GM12878 (cell line): ENCODE data around the gene FAM184B.
"Not testable (repeated sequence)": the region's sequence is repeated elsewhere in the genome, so short reads cannot be mapped to it uniquely, and the experiment has no call there.

Experiments used
- ATF3 ChIP-seq: IDR thresholded peaks from 2 replicates; pipeline ENCODE4 v1.6.1; 2011; ENCODE audit warnings: low read depth, mild to moderate bottlenecking, low read length, moderate library complexity, borderline replicate concordance; ENCODE audit errors: extremely low read depth
- ATF7 ChIP-seq: fragments of 450-650 bp; IDR thresholded peaks from 2 replicates; pipeline ENCODE4 v1.6.1; 2016; ENCODE audit warnings: low read depth, mild to moderate bottlenecking
- EZH2 ChIP-seq: IDR thresholded peaks from 2 replicates; pipeline ENCODE4 v1.6.1; 2012; ENCODE audit warnings: low read depth, mild to moderate bottlenecking, control low read depth, inconsistent platforms, low read length, borderline replicate concordance; ENCODE audit not compliant: control insufficient read depth
- HDAC6 ChIP-seq: fragments of 200-600 bp; sonication (generic); IDR thresholded peaks from one replicate; pipeline ENCODE4 v1.8.0; 2017; ENCODE audit warnings: antibody characterized with exemption; ENCODE audit not compliant: unreplicated experiment
- KAT2A ChIP-seq: conservative IDR thresholded peaks from 2 replicates; pipeline ENCODE4 v1.6.1; 2011; ENCODE audit warnings: low read depth, low read length; ENCODE audit not compliant: control insufficient read depth
- MEF2A ChIP-seq: IDR thresholded peaks from 2 replicates; pipeline ENCODE4 v1.6.1; 2011; ENCODE audit warnings: low read depth, mild to moderate bottlenecking, low read length, moderate library complexity; ENCODE audit not compliant: insufficient read depth
- NFYB ChIP-seq: IDR thresholded peaks from 2 replicates; pipeline ENCODE4 v1.6.1; 2011; ENCODE audit warnings: low read depth, mild to moderate bottlenecking, low read length, improper control_type of control experiment, moderate library complexity; ENCODE audit not compliant: insufficient read depth
- NRF1 ChIP-seq: conservative IDR thresholded peaks from 2 replicates; pipeline ENCODE4 v1.6.1; 2011; ENCODE audit warnings: mild to moderate bottlenecking, low read depth, low read length, improper control_type of control experiment
- POU2F2 ChIP-seq: IDR thresholded peaks from 3 replicates; pipeline ENCODE4 v1.6.1; 2011; ENCODE audit warnings: low read depth, mild to moderate bottlenecking, low read length, borderline replicate concordance
- SIN3A ChIP-seq: IDR thresholded peaks from 2 replicates; pipeline ENCODE4 v1.6.1; 2012; ENCODE audit warnings: low read depth, low read length, improper control_type of control experiment
- TF ChIP-seq, protein P1 (sequence below), 3 experiments: IDR thresholded peaks in 2 of 3; conservative IDR thresholded peaks in 1 of 3; 2 replicates each; pipeline ENCODE4 v1.5.1; 2011; ENCODE audit warnings: low read depth in 3 of 3, low read length in 3 of 3, mild to moderate bottlenecking in 3 of 3, control low read depth in 2 of 3, moderate library complexity in 2 of 3, inconsistent platforms in 1 of 3, mixed read lengths in 1 of 3; ENCODE audit not compliant: control insufficient read depth in 2 of 3, insufficient read depth in 1 of 3; ENCODE audit errors: extremely low read depth in 1 of 3
- TF ChIP-seq, protein P2 (sequence below): IDR thresholded peaks from 2 replicates; pipeline ENCODE4 v1.6.1; 2012; ENCODE audit warnings: mild to moderate bottlenecking, low read depth, low read length
- TF ChIP-seq, protein P3 (sequence below): IDR thresholded peaks from 2 replicates; pipeline ENCODE4 v1.6.1; 2011; ENCODE audit warnings: borderline replicate concordance, low read depth, mild to moderate bottlenecking, moderate library complexity, mixed read lengths, low read length; ENCODE audit not compliant: insufficient read depth; ENCODE audit errors: extremely low read length

GRCh38 chr4:17684648-17685047, 96.8 kb downstream of the FAM184B start:
- not testable (repeated sequence) for TF ChIP-seq HDAC6, POU2F2, ATF3, NFYB, NRF1, ATF7, SIN3A, KAT2A, EZH2, MEF2A
- TF ChIP-seq, protein P1, sequence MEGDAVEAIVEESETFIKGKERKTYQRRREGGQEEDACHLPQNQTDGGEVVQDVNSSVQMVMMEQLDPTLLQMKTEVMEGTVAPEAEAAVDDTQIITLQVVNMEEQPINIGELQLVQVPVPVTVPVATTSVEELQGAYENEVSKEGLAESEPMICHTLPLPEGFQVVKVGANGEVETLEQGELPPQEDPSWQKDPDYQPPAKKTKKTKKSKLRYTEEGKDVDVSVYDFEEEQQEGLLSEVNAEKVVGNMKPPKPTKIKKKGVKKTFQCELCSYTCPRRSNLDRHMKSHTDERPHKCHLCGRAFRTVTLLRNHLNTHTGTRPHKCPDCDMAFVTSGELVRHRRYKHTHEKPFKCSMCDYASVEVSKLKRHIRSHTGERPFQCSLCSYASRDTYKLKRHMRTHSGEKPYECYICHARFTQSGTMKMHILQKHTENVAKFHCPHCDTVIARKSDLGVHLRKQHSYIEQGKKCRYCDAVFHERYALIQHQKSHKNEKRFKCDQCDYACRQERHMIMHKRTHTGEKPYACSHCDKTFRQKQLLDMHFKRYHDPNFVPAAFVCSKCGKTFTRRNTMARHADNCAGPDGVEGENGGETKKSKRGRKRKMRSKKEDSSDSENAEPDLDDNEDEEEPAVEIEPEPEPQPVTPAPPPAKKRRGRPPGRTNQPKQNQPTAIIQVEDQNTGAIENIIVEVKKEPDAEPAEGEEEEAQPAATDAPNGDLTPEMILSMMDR (IDR thresholded peaks at IDR 0.05 in 2 of 3, conservative IDR thresholded peaks at IDR 0.05 in 1 of 3; ENCODE audit: control insufficient read depth in 2 of 3, extremely low read depth in 1 of 3, insufficient read depth in 1 of 3, low read depth in 3 of 3, low read length in 3 of 3), result not testable (repeated sequence)
- TF ChIP-seq, protein P2, sequence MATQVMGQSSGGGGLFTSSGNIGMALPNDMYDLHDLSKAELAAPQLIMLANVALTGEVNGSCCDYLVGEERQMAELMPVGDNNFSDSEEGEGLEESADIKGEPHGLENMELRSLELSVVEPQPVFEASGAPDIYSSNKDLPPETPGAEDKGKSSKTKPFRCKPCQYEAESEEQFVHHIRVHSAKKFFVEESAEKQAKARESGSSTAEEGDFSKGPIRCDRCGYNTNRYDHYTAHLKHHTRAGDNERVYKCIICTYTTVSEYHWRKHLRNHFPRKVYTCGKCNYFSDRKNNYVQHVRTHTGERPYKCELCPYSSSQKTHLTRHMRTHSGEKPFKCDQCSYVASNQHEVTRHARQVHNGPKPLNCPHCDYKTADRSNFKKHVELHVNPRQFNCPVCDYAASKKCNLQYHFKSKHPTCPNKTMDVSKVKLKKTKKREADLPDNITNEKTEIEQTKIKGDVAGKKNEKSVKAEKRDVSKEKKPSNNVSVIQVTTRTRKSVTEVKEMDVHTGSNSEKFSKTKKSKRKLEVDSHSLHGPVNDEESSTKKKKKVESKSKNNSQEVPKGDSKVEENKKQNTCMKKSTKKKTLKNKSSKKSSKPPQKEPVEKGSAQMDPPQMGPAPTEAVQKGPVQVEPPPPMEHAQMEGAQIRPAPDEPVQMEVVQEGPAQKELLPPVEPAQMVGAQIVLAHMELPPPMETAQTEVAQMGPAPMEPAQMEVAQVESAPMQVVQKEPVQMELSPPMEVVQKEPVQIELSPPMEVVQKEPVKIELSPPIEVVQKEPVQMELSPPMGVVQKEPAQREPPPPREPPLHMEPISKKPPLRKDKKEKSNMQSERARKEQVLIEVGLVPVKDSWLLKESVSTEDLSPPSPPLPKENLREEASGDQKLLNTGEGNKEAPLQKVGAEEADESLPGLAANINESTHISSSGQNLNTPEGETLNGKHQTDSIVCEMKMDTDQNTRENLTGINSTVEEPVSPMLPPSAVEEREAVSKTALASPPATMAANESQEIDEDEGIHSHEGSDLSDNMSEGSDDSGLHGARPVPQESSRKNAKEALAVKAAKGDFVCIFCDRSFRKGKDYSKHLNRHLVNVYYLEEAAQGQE, result not testable (repeated sequence)
- TF ChIP-seq, protein P3, sequence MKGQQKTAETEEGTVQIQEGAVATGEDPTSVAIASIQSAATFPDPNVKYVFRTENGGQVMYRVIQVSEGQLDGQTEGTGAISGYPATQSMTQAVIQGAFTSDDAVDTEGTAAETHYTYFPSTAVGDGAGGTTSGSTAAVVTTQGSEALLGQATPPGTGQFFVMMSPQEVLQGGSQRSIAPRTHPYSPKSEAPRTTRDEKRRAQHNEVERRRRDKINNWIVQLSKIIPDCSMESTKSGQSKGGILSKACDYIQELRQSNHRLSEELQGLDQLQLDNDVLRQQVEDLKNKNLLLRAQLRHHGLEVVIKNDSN, result not testable (repeated sequence)
